Measurements from ENCODE around the gene MYCL.

DNA sequence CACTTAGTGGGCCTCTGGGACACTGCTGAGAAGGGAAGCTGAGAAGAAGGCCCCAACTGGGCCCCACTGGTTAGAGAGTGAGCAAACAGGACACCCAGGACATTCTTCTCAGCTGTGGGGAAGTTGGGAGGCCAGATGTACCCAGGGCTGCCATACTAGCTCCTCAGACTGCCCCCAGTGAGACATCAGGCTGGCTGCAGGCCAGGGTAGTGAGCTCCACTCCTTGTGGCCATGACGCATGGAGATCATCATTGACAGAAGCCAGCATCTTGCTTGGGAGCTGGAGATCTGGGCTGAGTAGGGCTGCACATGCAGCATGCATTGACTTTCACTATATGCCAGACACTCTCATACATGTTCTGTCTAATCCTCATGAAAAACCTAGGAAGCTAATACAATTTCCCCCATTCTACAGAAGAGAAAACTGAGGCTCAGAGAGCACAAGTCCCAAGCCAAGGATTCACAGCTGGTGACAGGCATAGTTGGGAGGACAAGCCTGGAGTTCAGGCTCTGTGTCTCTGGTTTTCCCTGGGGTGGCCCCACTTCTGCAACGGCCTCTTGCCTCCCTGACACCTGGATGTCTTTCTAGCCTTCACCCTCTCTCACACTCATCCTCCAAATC, 24.1 kb upstream of the MYCL start:
- TF ChIP-seq, protein P1, sequence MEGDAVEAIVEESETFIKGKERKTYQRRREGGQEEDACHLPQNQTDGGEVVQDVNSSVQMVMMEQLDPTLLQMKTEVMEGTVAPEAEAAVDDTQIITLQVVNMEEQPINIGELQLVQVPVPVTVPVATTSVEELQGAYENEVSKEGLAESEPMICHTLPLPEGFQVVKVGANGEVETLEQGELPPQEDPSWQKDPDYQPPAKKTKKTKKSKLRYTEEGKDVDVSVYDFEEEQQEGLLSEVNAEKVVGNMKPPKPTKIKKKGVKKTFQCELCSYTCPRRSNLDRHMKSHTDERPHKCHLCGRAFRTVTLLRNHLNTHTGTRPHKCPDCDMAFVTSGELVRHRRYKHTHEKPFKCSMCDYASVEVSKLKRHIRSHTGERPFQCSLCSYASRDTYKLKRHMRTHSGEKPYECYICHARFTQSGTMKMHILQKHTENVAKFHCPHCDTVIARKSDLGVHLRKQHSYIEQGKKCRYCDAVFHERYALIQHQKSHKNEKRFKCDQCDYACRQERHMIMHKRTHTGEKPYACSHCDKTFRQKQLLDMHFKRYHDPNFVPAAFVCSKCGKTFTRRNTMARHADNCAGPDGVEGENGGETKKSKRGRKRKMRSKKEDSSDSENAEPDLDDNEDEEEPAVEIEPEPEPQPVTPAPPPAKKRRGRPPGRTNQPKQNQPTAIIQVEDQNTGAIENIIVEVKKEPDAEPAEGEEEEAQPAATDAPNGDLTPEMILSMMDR (conservative IDR thresholded peaks at IDR 0.05), result no peak
- TF ChIP-seq ZFX (IDR thresholded peaks at IDR 0.05), result no peak

Data from C4-2B (cell line).